Measurements from ENCODE around the gene SLC6A6.

Gene SLC6A6

DNA sequence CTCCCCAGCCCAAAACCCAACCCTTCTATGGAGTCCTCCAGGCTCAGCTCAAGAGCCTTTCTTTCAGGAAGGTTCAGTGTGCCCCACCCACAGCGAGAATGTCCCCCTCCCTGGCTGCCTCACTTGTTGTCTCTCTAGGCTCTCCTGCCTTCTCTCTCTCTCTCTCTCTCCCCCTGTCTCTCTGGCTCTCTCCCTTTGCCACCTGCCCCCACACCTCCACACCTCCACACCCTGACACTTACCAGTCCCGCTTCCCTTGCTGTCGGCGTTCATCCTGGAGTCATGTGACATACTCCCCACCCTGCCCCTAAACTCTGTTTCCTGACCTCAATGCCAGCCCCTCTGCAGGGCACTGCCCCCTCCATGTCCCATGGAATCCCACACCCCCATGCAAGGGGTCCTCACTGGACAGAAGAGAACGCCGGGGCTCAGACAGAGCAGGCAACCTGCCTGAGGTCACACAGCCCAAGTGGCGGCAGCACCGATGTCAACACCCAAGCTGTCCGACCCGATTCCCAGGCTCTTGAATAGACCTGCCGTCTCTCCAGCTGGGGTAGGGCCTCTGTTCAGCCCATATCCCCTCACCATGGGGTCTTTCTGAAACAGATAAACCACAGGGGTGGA, 28.5 kb upstream of the SLC6A6 start:
- no peak for DNase-seq (ENCODE audit: extremely low read depth, low read depth)
- TF ChIP-seq CTCF (IDR thresholded peaks at IDR 0.05; ENCODE audit: low read depth, low read length), result no peak

GRCh38 chr3:14374444-14374883, 27.9 kb upstream of the SLC6A6 start:
- no peak for TF ChIP-seq CTCF (IDR thresholded peaks at IDR 0.05; ENCODE audit: low read depth, low read length)
- no peak for DNase-seq (ENCODE audit: extremely low read depth, low read depth)

DNA sequence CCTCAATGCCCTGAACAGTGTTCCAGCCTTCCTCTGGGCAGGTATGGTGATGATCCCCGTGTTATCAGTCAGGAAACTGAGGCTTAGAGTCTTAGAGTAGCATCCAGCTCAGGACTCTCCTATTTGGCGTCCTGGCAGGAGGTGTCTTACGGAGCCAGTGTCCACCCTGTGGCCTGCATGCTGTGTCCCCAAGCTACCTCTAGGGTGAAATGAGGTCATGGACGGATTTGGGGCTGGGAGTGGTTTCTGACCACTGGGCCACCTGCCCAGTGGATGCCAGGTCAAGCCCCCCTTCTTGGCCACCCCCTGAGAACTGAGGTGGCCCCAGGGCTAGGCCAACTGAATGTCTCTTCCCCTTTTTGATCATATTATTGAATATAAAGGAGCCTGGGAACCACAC, 27.2 kb upstream of the SLC6A6 start:
- DNase-seq (ENCODE audit: extremely low read depth, low read depth), result no peak
- no peak for TF ChIP-seq CTCF (IDR thresholded peaks at IDR 0.05; ENCODE audit: low read depth, low read length)

DNA sequence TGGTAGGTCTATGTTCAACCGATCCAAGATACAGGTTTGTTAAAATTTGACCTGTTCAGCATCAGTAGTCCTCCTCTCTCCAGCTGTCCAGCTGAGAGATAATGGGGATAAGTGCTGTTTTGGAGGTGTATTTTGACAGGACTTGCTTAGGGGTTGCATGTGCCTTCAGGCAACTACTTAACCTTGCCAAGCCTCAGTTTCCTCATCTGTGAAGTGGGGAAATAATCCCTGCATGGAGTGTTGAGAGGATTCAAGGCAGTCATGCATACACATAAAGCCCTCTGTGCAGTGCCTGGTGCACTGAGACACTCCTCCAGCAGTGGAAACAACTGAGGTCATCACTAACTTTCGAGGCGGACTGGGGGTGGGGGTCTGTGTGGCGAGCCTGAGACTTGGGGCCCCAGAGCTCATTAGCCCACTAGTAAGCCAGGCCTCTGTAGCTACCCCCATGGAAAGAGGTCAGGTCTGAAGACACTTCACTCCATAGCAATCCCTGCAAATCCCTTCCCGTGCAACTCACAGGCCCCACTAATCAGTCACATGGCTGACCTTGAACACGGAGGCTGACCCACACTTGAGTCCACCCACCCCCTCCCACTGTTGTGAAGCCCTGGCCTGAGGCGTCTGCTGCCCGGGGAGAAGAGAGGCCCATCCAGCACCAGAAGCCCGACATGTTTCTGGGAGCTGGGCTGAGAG, 25.9 kb upstream of the SLC6A6 start:
- DNase-seq (ENCODE audit: extremely low read depth, low read depth), result no peak
- no peak for TF ChIP-seq CTCF (IDR thresholded peaks at IDR 0.05; ENCODE audit: low read depth, low read length)

DNA sequence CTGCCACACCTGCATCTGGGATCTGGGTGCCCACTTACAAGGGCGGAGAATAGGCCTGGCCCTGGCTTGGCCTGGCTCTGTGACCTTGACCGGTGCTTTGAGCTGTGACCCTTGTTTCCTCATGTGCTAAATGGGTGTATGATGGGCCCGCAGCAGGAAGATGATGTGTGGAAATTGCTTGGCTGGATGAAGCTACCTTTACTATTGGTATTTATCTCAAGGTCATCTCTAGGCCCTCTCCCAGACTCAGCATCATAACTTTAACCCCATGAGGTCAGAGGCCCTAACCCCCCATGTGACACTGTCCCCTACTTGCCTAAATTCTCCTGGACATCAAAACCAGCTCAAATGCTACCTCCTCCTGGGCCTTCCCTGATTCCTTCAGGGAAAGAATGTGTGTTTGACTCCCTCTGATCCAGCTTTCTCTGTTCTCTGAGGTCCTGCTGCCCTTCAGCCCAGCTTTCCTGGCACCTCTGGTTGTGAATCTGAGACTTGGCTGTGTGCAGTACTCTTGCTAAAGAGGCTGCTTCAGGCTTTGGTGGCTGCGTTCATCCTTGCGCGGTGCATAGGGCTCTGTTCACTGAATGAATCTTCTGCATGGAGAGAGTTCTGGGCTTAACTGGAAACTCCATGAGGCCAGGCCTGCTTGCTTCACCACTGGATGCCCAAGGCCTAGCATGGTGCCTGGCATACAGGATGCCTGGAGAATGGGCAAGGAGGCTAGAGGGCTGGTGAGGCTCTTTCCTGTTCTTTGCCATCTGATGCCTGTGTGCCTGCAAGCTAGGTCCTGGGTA, 25.2 kb upstream of the SLC6A6 start:
- no peak for DNase-seq (ENCODE audit: extremely low read depth, low read depth)
- no peak for TF ChIP-seq CTCF (IDR thresholded peaks at IDR 0.05; ENCODE audit: low read depth, low read length)

DNA sequence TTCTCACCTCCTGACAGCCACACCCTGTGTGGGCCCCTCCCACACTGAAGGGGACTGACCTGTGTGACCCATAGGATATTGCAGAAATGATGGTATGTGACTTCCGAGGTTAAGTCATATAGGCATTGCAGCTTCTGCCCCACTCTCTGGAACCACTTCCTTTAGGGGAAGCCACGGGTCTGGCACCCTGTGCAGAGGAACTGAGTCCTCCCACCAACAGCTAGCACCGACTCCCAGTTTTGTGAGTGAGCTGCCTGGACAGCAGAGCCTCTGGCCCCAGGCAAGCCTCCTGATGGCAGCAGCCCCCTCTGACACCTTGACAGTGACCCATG, 24.6 kb upstream of the SLC6A6 start:
- TF ChIP-seq CTCF (IDR thresholded peaks at IDR 0.05; ENCODE audit: low read depth, low read length), result no peak
- DNase-seq (ENCODE audit: extremely low read depth, low read depth), result no peak

GRCh38 chr3:14378415-14378814, 24.0 kb upstream of the SLC6A6 start:
- no peak for DNase-seq (ENCODE audit: extremely low read depth, low read depth)
- TF ChIP-seq CTCF (IDR thresholded peaks at IDR 0.05; ENCODE audit: low read depth, low read length), result no peak

All from AG09319 (cell line).